Upper lobe of left lung (tissue), 4 donors: ENCODE measurements around the gene ZNF142.

ENCODE experiments used
- CTCF ChIP-seq, 6 experiments: fragments of 450-650 bp in 4 of 6; fragments of 200-600 bp in 2 of 6; sonication (generic) in 2 of 6; IDR thresholded peaks; one replicate each; pipeline ENCODE4 v1.5.1; 2016 to 2019; ENCODE audit warnings: antibody characterized with exemption in 6 of 6
- POLR2A ChIP-seq, 4 donors: fragments of 450-650 bp; IDR thresholded peaks; one replicate each; pipeline ENCODE4 v1.5.1; 2016 to 2017; ENCODE audit warnings: antibody characterized with exemption in 4 of 4, mild to moderate bottlenecking in 2 of 4

DNA sequence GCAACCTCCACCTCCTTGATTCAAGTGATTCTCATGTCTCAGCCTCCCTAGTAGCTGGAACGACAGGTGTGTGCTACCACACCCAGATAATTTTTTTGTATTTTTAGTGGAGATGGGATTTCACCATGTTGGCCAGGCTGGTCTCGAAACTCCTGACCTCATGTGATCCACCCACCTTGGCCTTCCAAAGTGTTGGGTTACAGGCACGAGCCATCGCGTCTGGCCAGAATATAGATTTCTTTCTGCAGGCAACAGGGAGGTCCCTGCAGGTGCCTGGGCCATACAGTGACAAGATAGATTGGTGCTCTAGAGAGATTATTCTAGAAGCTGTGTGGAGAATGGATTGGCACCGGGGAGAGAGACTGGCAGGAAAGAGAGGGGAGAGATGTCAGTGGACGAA, 38.4 kb downstream of the ZNF142 start:
- TF ChIP-seq CTCF (IDR thresholded peaks at IDR 0.05): no peak
- TF ChIP-seq POLR2A (IDR thresholded peaks at IDR 0.05): no peak
